Prostate gland (tissue), 2 donors: ENCODE measurements around the gene CNKSR1.

ENCODE experiments used
- POLR2A ChIP-seq: fragments of 450-650 bp; IDR thresholded peaks from one replicate; pipeline ENCODE4 v1.6.1; 2016; ENCODE audit warnings: antibody characterized with exemption, mild to moderate bottlenecking
- TF ChIP-seq, protein P1 (sequence below), 4 experiments: fragments of 200-600 bp in 2 of 4; fragments of 450-650 bp in 2 of 4; sonication (generic) in 2 of 4; IDR thresholded peaks; 1 replicate in 3 of 4; 2 replicates in 1 of 4; pipeline ENCODE4 v1.5.1; 2016 to 2019; ENCODE audit warnings: antibody characterized with exemption in 4 of 4, mild to moderate bottlenecking in 2 of 4, moderate library complexity in 2 of 4

DNA sequence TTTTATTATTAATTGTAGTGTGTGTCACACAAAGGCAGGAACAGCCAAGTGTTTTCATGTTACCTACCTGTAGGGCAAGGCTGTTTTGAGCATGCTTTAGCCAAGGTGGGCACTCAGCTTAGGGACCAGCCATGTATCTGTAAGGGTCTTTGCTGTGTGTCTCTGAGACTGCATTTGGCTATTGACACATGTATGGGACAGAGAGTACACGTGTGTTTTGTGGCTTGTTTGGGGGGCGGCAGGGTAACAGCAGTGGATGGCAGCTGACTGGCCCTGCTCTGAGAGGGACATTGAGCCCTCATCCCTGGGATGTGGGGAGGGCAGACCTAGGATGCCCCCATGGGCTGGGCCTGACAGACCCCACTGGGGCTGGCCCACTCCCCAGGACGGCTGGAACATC is 20.0 kb downstream of the CNKSR1 start:
- TF ChIP-seq, protein P1, sequence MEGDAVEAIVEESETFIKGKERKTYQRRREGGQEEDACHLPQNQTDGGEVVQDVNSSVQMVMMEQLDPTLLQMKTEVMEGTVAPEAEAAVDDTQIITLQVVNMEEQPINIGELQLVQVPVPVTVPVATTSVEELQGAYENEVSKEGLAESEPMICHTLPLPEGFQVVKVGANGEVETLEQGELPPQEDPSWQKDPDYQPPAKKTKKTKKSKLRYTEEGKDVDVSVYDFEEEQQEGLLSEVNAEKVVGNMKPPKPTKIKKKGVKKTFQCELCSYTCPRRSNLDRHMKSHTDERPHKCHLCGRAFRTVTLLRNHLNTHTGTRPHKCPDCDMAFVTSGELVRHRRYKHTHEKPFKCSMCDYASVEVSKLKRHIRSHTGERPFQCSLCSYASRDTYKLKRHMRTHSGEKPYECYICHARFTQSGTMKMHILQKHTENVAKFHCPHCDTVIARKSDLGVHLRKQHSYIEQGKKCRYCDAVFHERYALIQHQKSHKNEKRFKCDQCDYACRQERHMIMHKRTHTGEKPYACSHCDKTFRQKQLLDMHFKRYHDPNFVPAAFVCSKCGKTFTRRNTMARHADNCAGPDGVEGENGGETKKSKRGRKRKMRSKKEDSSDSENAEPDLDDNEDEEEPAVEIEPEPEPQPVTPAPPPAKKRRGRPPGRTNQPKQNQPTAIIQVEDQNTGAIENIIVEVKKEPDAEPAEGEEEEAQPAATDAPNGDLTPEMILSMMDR (IDR thresholded peaks at IDR 0.05) = no peak
- no peak for TF ChIP-seq POLR2A
